HepG2 (cell line): ENCODE results near the gene ZNF394. TPM values are rescaled to one million over a fixed set of nuclear protein-coding genes. Genes with fewer than 3 reads are reported as not detected.

Source experiments
- CBX1 ChIP-seq: IDR thresholded peaks from one replicate; pipeline ENCODE4 v1.6.1; 2016; ENCODE audit warnings: antibody characterized with exemption, low read depth
- FOXO1 ChIP-seq: sonication (generic); formaldehyde crosslinking; IDR thresholded peaks from 2 replicates; pipeline ENCODE4 v1.4.0; 2020; ENCODE audit warnings: missing genetic modification reagents
- GMEB1 ChIP-seq: sonication (generic); formaldehyde crosslinking; IDR thresholded peaks from 2 replicates; pipeline ENCODE4 v1.5.1; 2020; ENCODE audit warnings: missing genetic modification reagents, mild to moderate bottlenecking, borderline replicate concordance
- HHEX ChIP-seq: IDR thresholded peaks from 2 replicates; pipeline ENCODE4 v1.6.1; 2016; ENCODE audit warnings: control low read depth
- KMT2A ChIP-seq: sonication (generic); formaldehyde crosslinking; IDR thresholded peaks from 2 replicates; pipeline ENCODE4 v1.4.0; 2020; ENCODE audit warnings: missing genetic modification reagents
- PHB2 ChIP-seq: fragments of 450-650 bp; IDR thresholded peaks from 2 replicates; pipeline ENCODE4 v1.6.1; 2018; ENCODE audit not compliant: partially characterized antibody
- PHF5A ChIP-seq: IDR thresholded peaks from one replicate; pipeline ENCODE4 v1.6.1; 2018; ENCODE audit warnings: low read depth, missing genetic modification reagents; ENCODE audit not compliant: unreplicated experiment
- PHF8 ChIP-seq: sonication (generic); formaldehyde crosslinking; IDR thresholded peaks from 2 replicates; pipeline ENCODE4 v1.5.0; 2020; ENCODE audit warnings: missing genetic modification reagents
- SAP130 ChIP-seq: IDR thresholded peaks from 2 replicates; pipeline ENCODE4 v1.6.1; 2016; ENCODE audit warnings: low read depth
- SP140L ChIP-seq: sonication (generic); formaldehyde crosslinking; IDR thresholded peaks from 2 replicates; pipeline ENCODE4 v1.4.0; 2020; ENCODE audit warnings: missing genetic modification reagents, borderline replicate concordance
- ZC3H13 ChIP-seq: sonication (generic); formaldehyde crosslinking; IDR thresholded peaks from 2 replicates; pipeline ENCODE4 v1.8.1; 2023; ENCODE audit warnings: mild to moderate bottlenecking, missing genetic modification reagents, moderate library complexity
- ZFP36 ChIP-seq: fragments of 150-350 bp; IDR thresholded peaks from 2 replicates; pipeline ENCODE4 v1.6.1; 2018; ENCODE audit warnings: borderline replicate concordance, low read length, low read depth; ENCODE audit not compliant: partially characterized antibody
- ZFP36L2 ChIP-seq: sonication (generic); formaldehyde crosslinking; IDR thresholded peaks from 2 replicates; pipeline ENCODE4 v1.4.0; 2020; ENCODE audit warnings: missing genetic modification reagents
- ZFYVE20 ChIP-seq: sonication (generic); formaldehyde crosslinking; IDR thresholded peaks from 2 replicates; pipeline ENCODE4 v1.8.0; 2023; ENCODE audit warnings: low read depth, mild to moderate bottlenecking, moderate library complexity, missing genetic modification reagents, borderline replicate concordance
- ZNF12 ChIP-seq: sonication (generic); formaldehyde crosslinking; IDR thresholded peaks from 2 replicates; pipeline ENCODE4 v1.5.0; 2020; ENCODE audit warnings: missing genetic modification reagents
- ZNF292 ChIP-seq: sonication (generic); formaldehyde crosslinking; IDR thresholded peaks from 2 replicates; pipeline ENCODE4 v1.8.1; 2022; ENCODE audit warnings: mild to moderate bottlenecking, low read depth, missing genetic modification reagents, borderline replicate concordance
- ZNF3 ChIP-seq: IDR thresholded peaks from 2 replicates; pipeline ENCODE4 v1.7.0; 2017; ENCODE audit warnings: inconsistent platforms
- ZNF326 ChIP-seq: sonication (generic); formaldehyde crosslinking; IDR thresholded peaks from 2 replicates; pipeline ENCODE4 v1.4.0; 2020; ENCODE audit warnings: missing genetic modification reagents, borderline replicate concordance
- ZNF550 ChIP-seq: sonication (generic); formaldehyde crosslinking; IDR thresholded peaks from 2 replicates; pipeline ENCODE4 v1.4.0; 2020; ENCODE audit warnings: mild to moderate bottlenecking, missing genetic modification reagents, borderline replicate concordance
- ZNF724P ChIP-seq: sonication (generic); formaldehyde crosslinking; IDR thresholded peaks from 2 replicates; pipeline ENCODE4 v1.8.0; 2022; ENCODE audit warnings: missing genetic modification reagents, borderline replicate concordance
- polyA plus RNA-seq, 8 experiments: library from polyadenylated mRNA; depleted of rRNA in 3 of 8; stranded (reverse) in 7 of 8; unstranded in 1 of 8; fragments of >200 nt; fragmentation: Illumina TruSeq in 4 of 8; extraction: Trizol in 4 of 8; gene quantifications; 2 replicates each; pipeline versions ENCODE4 v1.2.1 to v1.2.3, GENCODE V29; 2011 to 2016; ENCODE audit warnings: low read depth in 4 of 8, missing spikeins in 1 of 8, mixed read lengths in 1 of 8; ENCODE audit not compliant: insufficient read depth in 1 of 8
- total RNA-seq, 5 experiments: library from RNA; depleted of rRNA; stranded (reverse); fragments of >200 nt; fragmentation: Illumina TruSeq; extraction: Trizol; gene quantifications; 2 replicates each; pipeline ENCODE4 v1.2.3, GENCODE V29; 2016; ENCODE audit warnings: low read depth in 1 of 5
- TF ChIP-seq, protein P1 (sequence below): sonication (generic); formaldehyde crosslinking; IDR thresholded peaks from 2 replicates; pipeline ENCODE4 v1.4.0; 2020; ENCODE audit warnings: missing genetic modification reagents, borderline replicate concordance
- TF ChIP-seq, protein P2 (sequence below): sonication (generic); formaldehyde crosslinking; IDR thresholded peaks from 2 replicates; pipeline ENCODE4 v1.8.0; 2022; ENCODE audit warnings: missing genetic modification reagents, mild to moderate bottlenecking, inconsistent platforms, borderline replicate concordance

ZNF394 gene
- total and polyA plus RNA-seq, 2 of the 13 experiments (the other 11 are each of a cell fraction or from before 2014, with no cell fraction given), result 7.8 to 19.6 TPM

DNA sequence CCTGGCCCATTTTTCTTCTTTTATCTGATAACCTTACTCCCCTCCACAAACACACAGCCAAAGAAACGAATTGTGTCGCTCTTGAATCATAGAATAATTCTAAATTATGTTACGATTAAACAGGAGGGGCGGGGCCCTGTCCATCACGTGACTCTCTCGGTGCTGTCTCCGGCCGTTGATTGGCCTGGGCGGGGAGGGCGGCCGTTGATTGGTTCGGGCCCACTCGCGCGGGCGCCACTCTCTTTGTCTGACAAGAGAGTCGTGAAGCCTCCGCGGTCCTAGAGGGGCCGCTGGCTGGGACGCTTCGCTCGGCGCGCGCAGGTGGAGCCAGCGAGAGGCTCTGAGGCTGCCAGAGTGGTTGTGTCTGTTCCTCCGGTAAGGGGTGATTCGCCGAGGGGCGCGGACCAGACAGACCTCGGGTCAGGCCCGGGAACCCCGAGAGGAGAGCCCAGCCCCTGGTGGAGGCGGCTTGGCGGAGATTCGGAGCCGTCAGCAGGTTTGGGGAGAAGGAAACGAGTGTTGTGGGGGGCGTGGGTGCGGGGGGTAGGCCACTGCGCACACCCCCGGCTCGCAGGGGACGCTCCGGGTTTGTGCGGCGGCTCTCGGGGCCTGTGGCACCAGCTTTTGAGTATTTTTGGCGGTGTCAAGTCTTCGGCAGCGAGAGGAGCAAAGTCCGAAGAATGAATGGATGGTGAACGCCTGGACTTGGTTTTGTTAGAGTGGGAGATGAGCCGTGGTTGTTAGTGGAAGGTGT is 27.3 kb downstream of the ZNF394 start, which contains the start of gene ZNF789 (continued):
- peak; percentile 68 for TF ChIP-seq ZC3H13 (CRISPR knock-in tag)
- no peak for TF ChIP-seq PHB2
- no peak for TF ChIP-seq ZNF326
- TF ChIP-seq, protein P1, sequence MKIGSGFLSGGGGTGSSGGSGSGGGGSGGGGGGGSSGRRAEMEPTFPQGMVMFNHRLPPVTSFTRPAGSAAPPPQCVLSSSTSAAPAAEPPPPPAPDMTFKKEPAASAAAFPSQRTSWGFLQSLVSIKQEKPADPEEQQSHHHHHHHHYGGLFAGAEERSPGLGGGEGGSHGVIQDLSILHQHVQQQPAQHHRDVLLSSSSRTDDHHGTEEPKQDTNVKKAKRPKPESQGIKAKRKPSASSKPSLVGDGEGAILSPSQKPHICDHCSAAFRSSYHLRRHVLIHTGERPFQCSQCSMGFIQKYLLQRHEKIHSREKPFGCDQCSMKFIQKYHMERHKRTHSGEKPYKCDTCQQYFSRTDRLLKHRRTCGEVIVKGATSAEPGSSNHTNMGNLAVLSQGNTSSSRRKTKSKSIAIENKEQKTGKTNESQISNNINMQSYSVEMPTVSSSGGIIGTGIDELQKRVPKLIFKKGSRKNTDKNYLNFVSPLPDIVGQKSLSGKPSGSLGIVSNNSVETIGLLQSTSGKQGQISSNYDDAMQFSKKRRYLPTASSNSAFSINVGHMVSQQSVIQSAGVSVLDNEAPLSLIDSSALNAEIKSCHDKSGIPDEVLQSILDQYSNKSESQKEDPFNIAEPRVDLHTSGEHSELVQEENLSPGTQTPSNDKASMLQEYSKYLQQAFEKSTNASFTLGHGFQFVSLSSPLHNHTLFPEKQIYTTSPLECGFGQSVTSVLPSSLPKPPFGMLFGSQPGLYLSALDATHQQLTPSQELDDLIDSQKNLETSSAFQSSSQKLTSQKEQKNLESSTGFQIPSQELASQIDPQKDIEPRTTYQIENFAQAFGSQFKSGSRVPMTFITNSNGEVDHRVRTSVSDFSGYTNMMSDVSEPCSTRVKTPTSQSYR (CRISPR knock-in tag), result no peak
- TF ChIP-seq ZNF3 (CRISPR knock-in tag), result no peak
- TF ChIP-seq ZFP36, result no peak
- TF ChIP-seq ZNF12 (CRISPR knock-in tag), result no peak
- TF ChIP-seq SAP130 (CRISPR knock-in tag), result peak; percentile 89
- TF ChIP-seq KMT2A (CRISPR knock-in tag), result peak; percentile 57; the same call in 1 of the 2 replicates
- peak; percentile 39; the same call in 1 of the 2 replicates for TF ChIP-seq ZNF292 (CRISPR knock-in tag)
- TF ChIP-seq, protein P2, sequence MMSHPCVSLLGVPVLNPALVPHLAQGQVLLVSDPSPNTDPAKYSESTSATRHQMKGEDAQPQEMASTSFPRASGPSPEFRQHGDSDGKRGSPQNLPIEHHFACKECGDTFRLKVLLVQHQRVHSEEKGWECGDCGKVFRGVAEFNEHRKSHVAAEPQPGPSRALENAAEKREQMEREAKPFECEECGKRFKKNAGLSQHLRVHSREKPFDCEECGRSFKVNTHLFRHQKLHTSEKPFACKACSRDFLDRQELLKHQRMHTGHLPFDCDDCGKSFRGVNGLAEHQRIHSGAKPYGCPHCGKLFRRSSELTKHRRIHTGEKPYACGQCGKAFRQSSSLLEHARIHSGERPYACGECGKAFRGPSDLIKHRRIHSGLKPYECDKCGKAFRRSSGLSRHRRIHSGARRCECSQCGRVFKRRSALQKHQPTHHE (CRISPR knock-in tag), result no peak; the same call in 1 of the 2 replicates
- TF ChIP-seq SP140L, result no peak
- no peak for TF ChIP-seq FOXO1 (CRISPR knock-in tag)
- peak; percentile 21; the same call in 1 of the 2 replicates for TF ChIP-seq ZNF724P (CRISPR knock-in tag)
- TF ChIP-seq ZFYVE20, result no peak; the same call in 1 of the 2 replicates
- no peak for TF ChIP-seq HHEX (CRISPR knock-in tag)
- TF ChIP-seq PHF8 (CRISPR knock-in tag), result peak; percentile 88
- TF ChIP-seq CBX1, result no peak
- no peak for TF ChIP-seq ZNF550
- TF ChIP-seq GMEB1 (CRISPR knock-in tag), result peak; percentile 49; the same call in 1 of the 2 replicates
- peak; percentile 17 for TF ChIP-seq PHF5A
- no peak for TF ChIP-seq ZFP36L2 (CRISPR knock-in tag)
